AML-193 (cell line): ENCODE measurements around the gene HYCC2.
"Not testable (repeated sequence)": the region's sequence is repeated elsewhere in the genome, so short reads cannot be mapped to it uniquely, and the experiment has no call there.

ENCODE experiments used
- DNase-seq, 2 experiments: peaks; one replicate each; lab custom pipeline; 2025; lab: John Stamatoyannopoulos, UW

HYCC2 gene

DNA sequence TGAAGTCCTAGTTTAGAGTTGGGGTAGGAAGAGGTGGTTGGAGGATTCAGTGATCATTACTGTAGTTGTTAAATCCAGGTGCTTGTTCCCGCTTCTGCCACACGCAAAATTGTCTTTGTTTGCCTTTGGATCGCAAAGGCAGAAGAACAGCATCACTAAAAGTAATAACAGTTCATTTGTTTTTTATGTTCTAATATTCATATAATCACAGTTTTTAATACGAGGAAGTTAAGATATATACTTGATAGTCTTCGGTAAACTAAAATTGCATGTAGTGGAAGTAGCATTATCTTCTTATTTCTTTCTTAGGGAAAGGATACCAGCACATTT lies 695 bp upstream of the HYCC2 start:
- DNase-seq = no peak

DNA sequence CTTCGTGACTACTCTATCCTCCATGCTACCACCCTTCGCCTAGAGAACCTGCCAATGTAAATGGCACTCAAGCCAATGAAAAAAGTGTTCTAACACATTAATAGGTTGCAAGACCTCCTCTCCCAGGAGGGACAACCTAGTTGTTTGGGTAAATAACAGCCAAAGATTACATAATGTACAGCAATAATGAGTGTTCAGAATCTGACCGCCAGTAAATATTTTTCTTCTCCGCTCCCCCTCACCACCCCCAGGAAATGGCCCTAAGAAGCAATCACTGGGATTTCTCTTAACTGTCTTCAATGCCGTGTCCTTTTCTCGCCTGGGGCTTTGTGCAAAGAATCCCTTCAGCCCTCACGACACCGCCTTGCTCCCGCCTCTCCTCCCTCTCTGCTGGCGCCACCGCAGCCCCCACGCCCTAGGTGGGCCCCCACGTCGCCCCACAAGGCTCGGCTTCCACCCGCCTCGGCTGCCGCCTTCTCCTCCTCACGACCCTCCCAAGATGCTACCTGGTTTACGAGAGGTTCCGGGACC lies 458 bp downstream of the HYCC2 start:
- DNase-seq = no peak

DNA sequence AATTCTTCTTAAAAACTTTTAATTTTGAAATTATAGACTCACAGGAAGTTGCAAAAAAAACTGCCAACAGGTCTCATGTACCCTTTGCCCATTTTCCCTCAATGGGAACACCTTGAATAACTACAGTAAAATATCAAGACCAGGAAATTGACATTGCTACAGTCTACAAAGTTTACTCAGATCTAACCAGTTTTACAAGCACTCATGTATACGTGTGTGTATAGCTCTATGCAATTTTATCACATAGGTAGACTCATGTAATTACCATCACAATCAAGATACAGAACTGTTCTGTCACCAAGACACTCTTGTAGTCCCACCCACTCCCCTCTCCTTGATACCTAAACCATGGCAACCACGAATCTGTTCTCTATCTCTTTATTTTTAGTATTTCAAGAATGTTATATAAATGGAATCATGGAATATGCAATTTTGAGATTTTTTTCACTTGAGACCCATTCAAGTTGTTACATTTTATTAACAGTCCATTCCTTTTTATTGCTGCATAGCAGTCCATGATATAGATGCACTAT lies 6.6 kb downstream of the HYCC2 start:
- no peak for DNase-seq

DNA sequence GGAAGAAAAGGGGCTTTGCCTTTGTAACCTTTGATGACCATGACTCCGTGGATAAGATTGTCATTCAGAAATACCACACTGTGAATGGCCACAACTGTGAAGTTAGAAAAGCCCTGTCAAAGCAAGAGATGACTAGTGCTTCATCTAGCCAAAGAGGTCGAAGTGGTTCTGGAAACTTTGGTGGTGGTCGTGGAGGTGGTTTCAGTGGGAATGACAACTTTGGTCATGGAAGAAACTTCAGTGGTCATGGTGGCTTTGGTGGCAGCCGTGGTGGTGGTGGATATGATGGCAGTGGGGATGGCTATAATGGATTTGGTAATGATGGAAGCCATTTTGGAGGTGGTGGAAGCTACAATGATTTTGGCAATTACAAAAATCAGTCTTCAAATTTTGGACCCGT lies 8.0 kb downstream of the HYCC2 start:
- DNase-seq = not testable (repeated sequence)

DNA sequence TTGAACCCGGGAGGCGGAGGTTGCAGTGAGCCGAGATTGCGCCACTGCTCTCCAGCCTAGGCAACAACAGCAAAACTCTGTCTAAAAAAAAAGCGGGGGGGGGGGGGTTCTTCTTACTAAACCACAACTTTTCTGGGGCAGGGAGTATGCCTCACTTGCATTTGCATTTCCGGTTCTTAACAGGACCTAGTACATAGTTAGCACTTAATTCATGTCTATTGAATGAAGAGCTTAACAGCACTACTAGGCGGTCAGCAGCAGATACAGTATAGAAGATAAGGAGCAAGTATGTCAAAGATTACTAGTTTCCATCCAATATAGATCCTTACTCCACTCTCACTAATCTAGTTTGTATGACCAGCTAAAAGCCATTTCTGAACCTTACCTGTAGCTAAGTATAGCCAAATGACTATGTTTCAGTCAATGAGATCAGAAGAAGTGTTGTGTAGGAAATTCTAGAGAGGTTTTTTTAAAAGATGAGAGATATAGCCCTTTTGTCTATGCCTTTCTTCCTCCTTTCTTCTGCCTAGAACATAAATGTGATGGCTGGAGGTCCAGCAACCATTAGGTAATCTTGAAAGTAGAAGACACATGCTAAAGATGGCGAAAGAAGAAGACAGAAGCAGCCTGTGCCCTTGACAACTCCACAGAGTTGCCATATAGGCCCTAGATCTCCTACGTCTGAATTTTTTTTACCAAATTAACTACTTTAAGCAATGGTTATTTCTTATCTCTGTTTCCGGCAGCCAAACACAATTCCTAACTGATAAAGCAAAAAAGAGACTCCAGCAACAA lies 11.3 kb downstream of the HYCC2 start:
- no peak for DNase-seq

DNA sequence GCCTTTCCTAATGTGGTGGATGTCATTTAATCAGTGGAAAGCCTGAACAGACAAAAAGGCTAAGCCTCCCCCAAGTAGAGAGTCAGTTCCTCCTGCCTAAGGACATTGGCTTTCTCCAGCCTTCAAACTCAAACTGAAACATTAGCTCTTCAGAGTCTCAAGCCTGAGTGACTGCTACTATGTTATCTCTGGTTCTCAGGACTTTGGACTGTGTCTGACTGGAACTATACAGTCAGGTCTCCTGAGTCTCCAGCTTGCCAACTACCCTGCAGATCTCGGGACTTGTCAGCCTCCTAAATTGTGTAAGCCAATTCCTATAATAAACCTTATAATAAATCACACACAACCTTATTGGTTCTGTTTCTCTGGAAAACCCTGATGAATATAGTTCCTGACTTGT lies 12.6 kb downstream of the HYCC2 start:
- DNase-seq = no peak

DNA sequence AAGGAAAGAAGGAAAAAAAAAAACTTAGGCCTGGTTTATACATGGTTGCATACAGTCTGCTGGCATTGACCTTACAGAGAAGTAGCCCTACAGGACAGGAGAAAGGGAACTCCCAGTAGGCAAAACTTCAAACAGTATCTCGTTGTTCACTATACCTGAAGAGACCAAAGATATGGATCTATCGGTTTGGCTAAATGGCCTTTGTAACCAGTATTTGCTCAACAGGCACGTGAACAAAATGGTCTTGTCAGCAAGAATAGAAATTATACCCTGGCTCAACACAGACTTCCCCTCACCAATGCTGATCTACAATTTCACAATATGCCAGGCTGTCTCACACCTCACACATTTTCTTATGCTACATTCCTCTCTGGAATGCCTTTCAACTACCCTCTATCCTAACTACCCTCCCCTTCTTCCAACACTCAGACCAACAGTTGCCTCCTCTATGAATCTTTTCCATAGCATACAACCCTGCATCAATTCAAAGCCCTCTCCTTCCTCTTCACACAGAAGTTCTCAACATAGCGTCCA lies 13.7 kb downstream of the HYCC2 start:
- no peak for DNase-seq

DNA sequence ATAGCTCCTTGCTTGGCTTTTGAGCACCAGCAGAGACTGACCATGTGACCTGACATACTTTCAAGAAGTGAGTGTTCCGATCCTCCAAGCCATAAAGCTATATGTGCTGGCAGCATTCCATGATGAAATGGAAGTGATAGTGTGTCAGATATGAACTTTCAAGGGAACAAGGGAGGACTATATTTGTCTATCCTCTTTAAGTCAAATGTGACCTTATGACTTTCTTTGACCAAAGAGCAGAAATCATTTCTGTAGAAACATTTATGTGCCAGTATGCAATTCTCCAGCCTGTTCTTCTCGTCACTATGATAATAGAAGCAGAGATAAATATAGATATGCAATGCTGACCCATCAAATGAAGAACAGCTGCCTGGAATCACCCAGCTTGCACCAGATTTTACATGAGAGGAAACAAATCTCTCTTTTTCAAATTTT lies 14.4 kb downstream of the HYCC2 start:
- no peak for DNase-seq

DNA sequence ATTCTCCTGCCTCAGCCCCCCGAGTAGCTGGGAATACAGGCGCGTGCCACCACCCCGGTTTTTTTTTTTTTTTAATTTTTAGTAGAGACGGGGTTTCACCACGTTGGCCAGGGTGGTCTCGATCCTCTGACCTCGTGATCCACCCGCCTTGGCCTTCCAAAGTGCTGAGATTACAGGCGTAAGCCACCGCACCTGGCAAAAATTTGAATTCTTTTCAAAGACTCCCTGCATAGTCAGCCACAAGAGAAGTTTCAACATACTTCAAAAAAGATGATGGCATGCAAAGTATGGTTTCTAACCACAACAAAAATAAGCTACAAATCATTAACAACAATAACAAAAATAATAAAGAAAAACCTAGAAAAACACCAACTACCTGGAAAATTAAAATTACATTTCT lies 22.0 kb downstream of the HYCC2 start:
- no peak for DNase-seq

DNA sequence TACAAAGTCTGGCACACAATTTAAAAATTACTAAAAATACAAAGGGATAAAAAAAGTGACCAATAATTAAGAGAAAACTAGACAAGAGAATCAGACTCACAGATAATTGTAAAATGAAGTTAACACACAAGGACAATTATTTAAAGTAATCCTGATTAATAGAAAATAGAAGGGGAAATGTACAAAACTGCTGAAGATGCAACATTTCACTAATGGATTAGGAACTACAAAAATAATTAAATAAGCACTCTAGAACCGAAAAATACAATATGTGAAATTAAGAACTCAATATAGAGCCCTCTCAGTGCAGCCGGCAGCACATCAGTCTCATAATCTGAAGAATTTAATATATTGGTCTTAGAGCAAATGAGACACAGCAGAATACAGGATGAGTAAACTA lies 24.6 kb downstream of the HYCC2 start:
- no peak for DNase-seq

DNA sequence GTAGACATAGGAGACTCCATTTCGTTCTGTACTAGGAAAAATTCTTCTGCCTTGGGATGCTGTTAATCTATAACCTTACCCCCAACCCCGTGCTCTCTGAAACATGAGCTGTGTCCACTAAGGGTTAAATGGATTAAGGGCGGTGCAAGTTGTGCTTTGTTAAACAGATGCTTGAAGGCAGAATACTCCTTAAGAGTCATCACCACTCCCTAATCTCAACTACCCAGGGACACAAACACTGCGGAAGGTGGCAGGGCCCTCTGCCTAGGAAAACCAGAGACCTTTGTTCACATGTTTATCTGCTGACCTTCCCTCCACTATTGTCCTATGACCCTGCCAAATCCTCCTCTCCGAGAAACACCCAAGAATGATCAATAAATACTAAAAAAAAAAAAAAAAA lies 28.4 kb downstream of the HYCC2 start:
- DNase-seq = not testable (repeated sequence)

DNA sequence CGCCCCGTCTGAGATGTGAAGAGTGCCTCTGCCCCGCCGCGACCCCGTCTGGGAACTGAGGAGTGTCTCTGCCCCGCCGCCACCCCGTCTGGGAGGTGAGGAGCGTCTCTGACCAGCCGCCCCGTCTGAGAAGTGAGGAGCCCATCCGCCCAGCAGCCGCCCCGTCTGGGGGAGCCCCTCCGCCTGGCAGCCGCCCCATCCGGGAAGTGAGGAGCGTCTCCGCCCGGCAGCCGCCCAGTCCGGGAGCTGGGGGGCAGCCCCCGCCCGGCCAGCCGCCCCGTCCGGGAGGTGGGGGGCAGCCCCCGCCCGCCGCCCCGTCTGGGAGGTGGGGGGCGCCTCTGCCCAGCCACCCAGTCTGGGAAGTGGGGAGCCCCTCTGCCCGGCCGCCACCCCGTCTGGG lies 29.0 kb downstream of the HYCC2 start:
- DNase-seq = not testable (repeated sequence)

DNA sequence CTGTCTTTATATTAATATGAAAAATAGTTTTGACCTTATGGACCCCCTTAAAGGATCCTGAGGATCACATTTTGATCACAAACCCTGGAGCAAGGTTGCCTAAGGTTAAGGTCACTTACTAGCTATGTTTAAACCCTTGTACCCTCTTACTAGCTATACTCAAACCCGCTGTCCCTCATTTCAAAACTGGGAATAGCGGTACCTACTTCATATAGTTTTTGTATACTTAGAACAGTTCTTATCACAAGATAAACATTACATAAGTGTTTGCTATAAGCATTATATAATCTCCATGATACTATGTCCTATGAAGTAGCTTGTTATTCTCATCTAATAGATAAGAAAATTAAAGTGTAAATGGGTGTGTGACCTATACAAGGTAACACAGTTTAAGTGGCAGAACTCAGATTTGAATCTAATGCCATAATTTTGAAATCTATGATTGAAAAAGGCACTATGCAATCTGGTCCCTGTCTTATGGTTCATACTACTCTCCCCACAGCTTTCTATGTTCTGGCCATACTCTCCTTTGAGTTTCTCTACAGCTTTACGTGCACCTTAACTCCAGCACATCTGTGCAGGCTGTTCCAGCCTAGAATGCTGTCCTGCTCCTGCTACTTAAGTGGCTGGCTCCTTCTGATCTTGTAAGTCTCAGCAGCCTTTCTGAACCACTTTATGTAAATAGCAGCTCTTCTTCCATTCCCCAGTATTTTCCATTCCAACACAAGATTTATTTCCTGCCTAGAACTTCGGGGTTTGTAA lies 30.4 kb downstream of the HYCC2 start:
- no peak for DNase-seq

DNA sequence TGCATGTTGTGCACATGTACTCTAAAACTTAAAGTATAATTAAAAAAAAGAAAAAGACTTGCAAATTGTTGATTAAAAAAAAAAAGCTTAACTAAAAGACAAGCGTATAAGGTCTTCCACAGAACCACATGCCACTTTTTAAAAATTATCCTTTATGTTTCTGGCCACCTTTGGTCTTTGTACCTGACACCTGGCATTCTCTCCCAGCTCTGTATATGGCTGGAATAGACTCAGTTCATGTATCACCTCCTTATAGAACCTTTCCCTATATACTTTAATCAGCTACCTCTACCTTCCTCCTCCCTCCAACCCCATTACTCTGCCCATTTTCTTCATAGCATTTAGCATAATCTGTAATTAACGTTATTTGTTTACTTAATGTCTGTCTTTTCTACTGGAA lies 32.6 kb downstream of the HYCC2 start:
- DNase-seq = no peak

DNA sequence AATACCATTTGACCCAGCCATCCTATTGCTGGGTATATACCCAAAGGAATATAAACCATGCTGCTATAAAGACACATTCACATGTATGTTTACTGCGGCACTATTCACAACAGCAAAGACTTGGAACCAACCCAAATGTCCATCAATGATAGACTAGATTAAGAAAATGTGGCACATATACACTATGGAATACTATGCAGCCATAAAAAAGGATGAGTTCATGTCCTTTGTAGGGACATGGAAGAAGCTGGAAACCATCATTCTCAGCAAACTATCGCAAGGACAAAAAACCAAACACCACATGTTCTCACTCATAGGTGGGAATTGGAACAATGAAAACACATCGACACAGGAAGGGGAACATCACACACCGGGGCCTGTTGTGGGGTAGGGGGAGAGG lies 33.1 kb downstream of the HYCC2 start:
- DNase-seq = not testable (repeated sequence)

DNA sequence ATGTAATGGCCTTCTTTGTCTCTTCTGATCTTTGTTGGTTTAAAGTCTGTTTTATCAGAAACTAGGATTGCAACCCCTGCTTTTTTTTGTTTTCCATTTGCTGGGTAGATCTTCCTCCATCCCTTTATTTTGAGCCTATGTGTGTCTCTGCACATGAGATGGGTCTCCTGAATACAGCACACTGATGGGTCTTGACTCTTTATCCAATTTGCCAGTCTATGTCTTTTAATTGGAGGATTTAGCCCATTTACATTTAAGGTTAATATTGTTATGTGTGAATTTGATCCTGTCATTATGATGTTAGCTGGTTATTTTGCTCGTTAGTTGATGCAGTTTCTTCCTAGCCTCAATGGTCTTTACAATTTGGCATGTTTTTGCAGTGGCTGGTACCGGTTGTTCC lies 37.1 kb downstream of the HYCC2 start:
- DNase-seq = not testable (repeated sequence)

DNA sequence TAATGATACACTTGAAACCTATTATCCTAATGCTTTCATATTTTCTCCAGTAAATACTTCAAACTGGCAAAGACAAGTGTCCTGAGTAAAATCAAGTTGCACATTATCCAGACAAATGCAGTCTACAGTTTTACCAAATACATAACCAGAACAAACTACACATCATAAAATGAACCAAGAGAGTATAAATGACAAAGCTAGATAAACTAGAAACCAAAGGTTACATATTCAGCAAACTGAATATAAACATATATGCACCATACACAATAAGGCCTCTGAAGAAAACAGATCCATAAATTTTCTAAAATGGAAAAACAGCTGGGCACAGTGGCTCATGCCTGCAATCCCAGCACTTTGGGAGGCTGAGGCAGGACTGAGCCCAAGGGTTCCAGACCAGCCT lies 47.0 kb downstream of the HYCC2 start:
- no peak for DNase-seq

DNA sequence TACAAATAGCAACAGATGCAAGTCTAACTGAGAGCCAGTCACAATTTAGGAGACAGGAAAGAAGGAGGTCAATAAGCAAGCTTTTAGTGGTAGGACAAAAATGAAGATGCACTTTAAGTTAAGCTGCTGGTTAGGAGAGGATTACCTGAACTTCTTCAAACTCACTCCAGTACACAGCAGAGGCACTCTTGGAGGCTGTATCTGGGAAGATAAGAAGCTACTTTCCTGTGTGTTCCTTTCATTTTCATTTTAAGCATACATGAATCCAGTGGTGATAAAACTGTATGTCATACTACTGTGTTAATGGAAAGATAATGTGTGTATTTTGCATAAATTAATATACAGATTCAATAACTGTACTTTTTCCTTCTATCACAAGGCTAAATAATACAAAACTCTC lies 49.6 kb downstream of the HYCC2 start:
- no peak for DNase-seq
